ENCODE data around the gene MR1. TPM values are rescaled to one million over a fixed set of nuclear protein-coding genes. Genes with fewer than 3 reads are reported as not detected.

The MR1 gene
- total RNA-seq, 1 experiment from 2014 or later, result 6.6 TPM

GRCh38 chr1:181032535-181032934, 1.2 kb upstream of the MR1 start:
- CTCF ChIA-PET, result no interaction called here
- Histone ChIP-seq H3K36me3 (ENCODE audit: control insufficient read depth in 1 of 2, insufficient read depth in 2 of 2, low read length in 2 of 2) (no peaks in the 10 kb centered on the region), H3K79me2 (ENCODE audit: insufficient read depth, low read length) (no peaks in the 10 kb centered on the region), H2AFZ (ENCODE audit: low read depth, low read length, poor library complexity, severe bottlenecking) (peak overlapping the region; percentile 56), H3K9ac (ENCODE audit: low read length) (no peak overlapping the region), H3K4me2 (ENCODE audit: low read length) (no peak overlapping the region), H4K20me1 (ENCODE audit: insufficient read depth) (no peaks in the 10 kb centered on the region), H3K9me3 (ENCODE audit: control insufficient read depth in 1 of 2, insufficient read depth in 1 of 2, low read depth in 1 of 2, low read length in 2 of 2) (no peaks in the 10 kb centered on the region), H3K27me3 (ENCODE audit: insufficient read depth, low read length) (no peaks in the 10 kb centered on the region), H3K9me2 (ENCODE audit: insufficient read depth) (no peaks in the 10 kb centered on the region), H3K4me1 (ENCODE audit: control insufficient read depth in 1 of 2, insufficient read depth in 2 of 2, low read length in 2 of 2) (peaks cover 2 to 18% of the 10 kb centered on the region in 2 experiments; a peak in 3 of 4 replicates), H3K4me3 (replicated peaks in 1 of 2; ENCODE audit: low read depth in 1 of 2, low read length in 2 of 2) (no peak overlapping the region), H3K27ac (ENCODE audit: low read depth, low read length) (no peak overlapping the region; the same call in 1 of the 2 replicates)
- intact Hi-C loops (cut with micrococcal nuclease), result no loop called here
- ATAC-seq, result no peak
- no peak for DNase-seq (ENCODE audit: low read depth, low spot score)
- TF ChIP-seq MAX (IDR thresholded peaks at IDR 0.05), result no peak
- no peak for TF ChIP-seq POLR2A (IDR thresholded peaks at IDR 0.05; ENCODE audit: borderline replicate concordance, extremely low read depth, insufficient read depth, insufficient read length)
- no peak for TF ChIP-seq SIN3A (IDR thresholded peaks at IDR 0.05; ENCODE audit: low read depth)
- no peak for TF ChIP-seq SP1 (IDR thresholded peaks at IDR 0.05; ENCODE audit: low read depth)
- TF ChIP-seq RAD21 (IDR thresholded peaks at IDR 0.05; ENCODE audit: low read depth), result no peak
- TF ChIP-seq TCF7L2 (IDR thresholded peaks at IDR 0.05; ENCODE audit: borderline replicate concordance, extremely low read depth, insufficient read depth, insufficient read length), result no peak
- TF ChIP-seq EGR1 (IDR thresholded peaks at IDR 0.05; ENCODE audit: low read depth), result no peak
- TF ChIP-seq ZNF274 (IDR thresholded peaks at IDR 0.05; ENCODE audit: low read depth, low read length), result no peak
- no peak for TF ChIP-seq ZBTB33 (IDR thresholded peaks at IDR 0.05; ENCODE audit: extremely low read depth, insufficient replicate concordance, low read length)
- TF ChIP-seq YY1 (IDR thresholded peaks at IDR 0.05; ENCODE audit: extremely low read depth, insufficient replicate concordance, low read depth, low read length), result no peak
- TF ChIP-seq FOSL1 (IDR thresholded peaks at IDR 0.05; ENCODE audit: low read depth), result no peak
- TF ChIP-seq EZH2 (IDR thresholded peaks at IDR 0.05), result no peak
- TF ChIP-seq ELF1 (IDR thresholded peaks at IDR 0.05; ENCODE audit: borderline replicate concordance, low read depth), result no peak
- RAD21 ChIA-PET (ENCODE audit: low non-redundant PET in 1 of 2, low total read pairs in 2 of 2, uncharacterized antibody in 2 of 2, unreplicated experiment in 2 of 2), result no interaction called here
- no TSS peak for BruUV-seq (replicated peaks)
- POLR2A ChIA-PET, result interaction anchor here (1.1 to 1.7 kb wide), 3 partner anchors 8 to 85 kb away, joined by 3 to 13 read pairs (median 3); no protein-coding TSS in a partner anchor

Measured in HCT116 (cell line).